ENCODE measurements around the gene VRTN. TPM values are rescaled to one million over a fixed set of nuclear protein-coding genes. Genes with fewer than 3 reads are reported as not detected.
"Not testable (repeated sequence)": the region's sequence is repeated elsewhere in the genome, so short reads cannot be mapped to it uniquely, and the experiment has no call there.

VRTN gene
- polyA plus RNA-seq (ENCODE audit: insufficient read length in 4 of 4) = under 1 TPM in 1 of 4 donors, not detected in 3; 0.03 TPM

- DNase-seq (ENCODE audit: low read depth in 4 of 4, low spot score in 3 of 4) = no peak
These were observed at the start of gene VRTN for GRCh38 chr14:74348241-74348734. VRTN (plus strand) TSS chr14:74348471; CDS start chr14:74356784, 8,313 bp downstream.

- DNase-seq (ENCODE audit: low read depth in 4 of 4, low spot score in 3 of 4) = no peak
These were observed 49.2 kb upstream of the VRTN start for GRCh38 chr14:74299061-74299545.

GRCh38 chr14:74301594-74302151, 46.6 kb upstream of the VRTN start:
- no peak for DNase-seq (ENCODE audit: low read depth in 4 of 4, low spot score in 3 of 4)

- peak in 1 of 4 donors; percentile 41 for DNase-seq (ENCODE audit: low read depth in 4 of 4, low spot score in 3 of 4)
These were observed 46.1 kb upstream of the VRTN start for GRCh38 chr14:74302152-74302628.

DNA sequence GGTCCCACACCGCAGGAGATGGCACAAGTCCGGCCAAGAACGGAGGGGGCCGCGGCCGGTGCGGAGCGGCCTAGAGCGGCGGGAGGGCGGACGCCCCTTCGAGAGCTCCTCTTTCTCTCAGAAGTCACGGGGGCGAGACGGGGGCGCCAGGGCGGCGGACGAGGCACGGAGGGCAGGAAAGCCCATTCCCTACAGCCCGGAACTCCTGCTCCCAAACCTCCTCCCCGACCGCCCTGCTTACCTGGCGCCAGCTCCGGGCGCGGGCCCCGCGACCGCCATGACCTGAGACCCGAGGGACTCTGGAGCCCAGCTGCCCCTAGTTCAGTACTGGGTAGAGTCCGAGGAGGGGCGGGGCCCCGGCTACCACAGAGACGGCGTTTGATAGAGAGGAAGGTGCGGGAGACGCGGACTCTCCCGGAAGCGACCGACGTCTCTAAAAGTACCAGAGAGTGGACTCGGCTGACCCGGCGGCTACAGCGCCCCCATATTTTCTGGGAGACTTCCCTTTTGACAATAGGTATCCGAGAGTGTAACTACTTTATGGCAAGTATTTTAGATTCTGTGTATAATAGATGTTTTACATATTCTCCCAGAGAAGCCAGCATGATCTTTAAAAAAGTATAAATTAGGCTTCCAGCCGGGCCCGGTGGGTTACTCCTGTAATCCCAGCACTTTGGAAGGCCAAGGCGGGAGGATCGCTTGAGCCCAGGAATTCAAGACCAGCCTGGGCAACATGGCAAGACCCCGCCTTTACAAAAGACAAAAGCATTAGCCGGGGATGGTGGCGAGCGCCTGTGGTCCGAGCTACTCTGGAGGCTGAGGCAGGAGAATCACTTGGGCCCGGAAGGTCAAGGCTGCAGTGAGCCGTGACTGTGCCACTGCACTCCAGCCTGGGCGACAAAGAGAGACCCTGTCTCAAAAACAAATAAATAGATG, 45.4 kb upstream of the VRTN start, which contains the start of gene ABCD4:
ABCD4 (minus strand) TSS at position 301 of the 936 bp plus-strand sequence; CDS start at position 279, 22 bp downstream.
- DNase-seq (ENCODE audit: low read depth in 4 of 4, low spot score in 3 of 4) = peak; percentile 81 to 87 (median 83)

DNA sequence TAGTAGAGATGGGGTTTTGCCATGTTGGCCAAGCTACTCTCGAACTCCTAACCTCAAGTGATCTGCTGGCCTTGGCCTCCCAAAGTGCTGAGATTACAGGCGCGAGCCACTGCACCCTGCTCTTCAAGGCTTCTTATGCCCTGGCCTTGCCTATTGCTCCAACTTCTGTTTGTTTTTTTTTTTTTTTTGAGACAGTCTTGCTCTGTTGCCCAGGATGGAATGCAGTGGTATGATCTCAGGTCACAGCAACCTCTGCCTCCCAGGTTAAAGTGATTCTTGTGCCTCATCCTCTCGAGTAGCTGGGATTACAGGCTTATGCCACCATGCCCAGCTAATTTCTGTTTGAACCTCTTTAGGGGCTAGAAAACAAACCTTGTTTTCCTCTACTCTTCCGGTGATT, 39.6 kb upstream of the VRTN start:
- no peak for DNase-seq (ENCODE audit: low read depth in 4 of 4, low spot score in 3 of 4)

DNA sequence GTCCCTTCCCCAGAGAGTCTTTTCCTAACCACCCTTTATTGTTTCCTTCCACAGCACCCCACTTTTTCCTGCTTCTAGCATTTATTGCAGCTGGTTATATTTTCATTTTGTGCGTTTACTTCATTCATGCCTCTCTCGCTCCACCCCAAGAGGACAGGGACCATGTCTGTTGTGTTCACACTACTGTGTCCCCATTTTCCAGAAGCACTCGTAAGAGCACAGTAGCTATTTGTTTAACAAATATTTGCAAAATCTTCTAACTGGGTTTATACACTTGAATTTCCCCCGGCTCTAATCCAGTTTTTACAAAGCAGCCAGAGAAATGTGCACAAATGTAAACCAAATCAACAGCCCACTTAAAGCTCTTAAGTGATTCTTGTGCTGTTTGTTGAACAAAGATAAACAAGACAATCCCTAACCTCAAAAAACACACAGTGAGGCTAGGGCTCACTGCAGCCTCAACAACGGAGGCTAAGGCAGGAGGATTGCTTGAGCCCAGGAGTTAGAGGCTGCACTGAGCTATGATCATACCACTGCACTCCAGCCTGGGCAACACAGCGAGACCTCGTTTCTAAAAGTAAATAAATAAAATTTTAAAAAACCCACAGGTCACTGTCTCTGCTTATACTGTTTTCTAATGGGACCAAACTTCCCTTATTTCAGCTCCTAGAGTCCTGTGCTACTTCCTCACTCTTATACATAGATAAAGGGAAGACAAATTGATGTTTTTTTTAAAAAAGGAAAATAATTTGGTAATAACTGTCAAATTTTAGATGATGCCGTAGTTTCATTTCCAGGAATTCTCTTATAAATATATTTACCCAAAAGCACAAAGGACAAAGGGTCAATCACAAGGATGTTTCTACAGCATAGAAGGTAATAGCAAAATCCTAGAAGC, 38.9 kb upstream of the VRTN start:
- no peak for DNase-seq (ENCODE audit: low read depth in 4 of 4, low spot score in 3 of 4)

DNA sequence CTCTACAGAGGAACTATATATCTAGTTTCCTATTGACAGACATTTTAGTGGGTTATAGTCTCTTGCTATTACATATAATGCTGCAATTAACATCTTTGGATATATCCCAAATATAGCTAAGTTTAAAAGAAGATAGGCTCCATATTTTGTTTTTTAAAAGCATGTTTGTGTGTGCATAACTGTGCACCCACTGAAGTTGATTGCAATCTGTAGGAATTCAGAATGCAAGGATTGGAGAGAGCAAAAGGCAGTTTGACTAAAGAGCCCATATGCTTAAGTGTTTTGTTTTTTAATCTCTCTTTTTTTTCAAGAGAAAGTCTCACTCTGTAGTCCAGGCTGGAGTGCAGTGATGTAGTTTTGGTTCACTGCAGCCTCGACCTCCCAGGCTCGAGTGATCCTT, 36.1 kb upstream of the VRTN start:
- DNase-seq (ENCODE audit: low read depth in 4 of 4, low spot score in 3 of 4) = no peak

DNA sequence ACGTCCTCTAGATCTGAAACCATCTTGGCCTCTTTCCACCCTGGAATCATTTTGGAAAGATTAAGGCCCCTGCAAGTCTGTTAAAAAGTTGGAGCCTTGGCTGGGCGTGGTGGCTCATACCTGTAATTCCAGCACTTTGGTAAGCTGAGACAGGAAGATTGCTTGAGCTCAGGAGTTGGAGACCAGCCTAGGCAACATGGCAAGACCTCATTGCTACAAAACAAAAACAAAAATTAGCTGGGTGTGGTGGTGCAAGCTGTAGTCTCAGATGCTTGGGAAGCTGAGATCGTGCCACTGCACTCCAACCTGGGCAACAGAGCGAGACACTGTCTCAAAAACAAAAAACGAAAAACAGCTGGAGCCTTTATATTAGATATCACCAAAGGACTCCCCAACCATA, 34.7 kb upstream of the VRTN start:
- no peak for DNase-seq (ENCODE audit: low read depth in 4 of 4, low spot score in 3 of 4)

GRCh38 chr14:74314576-74314975, 33.7 kb upstream of the VRTN start:
- no peak for DNase-seq (ENCODE audit: low read depth in 4 of 4, low spot score in 3 of 4)

DNA sequence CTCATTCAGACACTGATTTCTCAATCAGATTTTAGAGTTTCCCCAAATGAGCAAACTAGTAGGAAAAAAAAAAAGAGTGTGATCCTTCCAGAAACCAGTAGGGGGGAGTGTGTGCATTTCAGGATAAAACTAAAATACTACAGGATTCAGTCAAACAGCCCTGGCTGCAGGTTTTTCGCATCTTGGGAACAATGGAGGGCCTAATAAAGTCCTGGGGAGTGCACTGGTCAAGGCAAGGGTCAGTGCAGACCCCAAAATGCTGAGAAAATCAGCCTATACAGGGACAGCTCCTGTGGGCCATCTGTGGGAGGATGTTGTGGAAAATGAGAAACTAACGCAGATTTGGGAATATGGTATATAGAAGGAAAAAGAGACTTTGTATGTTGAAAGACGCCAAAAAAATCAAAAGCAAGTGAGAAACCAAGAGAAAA, 23.3 kb upstream of the VRTN start:
- peak in 2 of 4 donors; percentile 14 to 26 for DNase-seq (ENCODE audit: low read depth in 4 of 4, low spot score in 3 of 4)

- no peak for DNase-seq (ENCODE audit: low read depth in 4 of 4, low spot score in 3 of 4)
These were observed 22.8 kb upstream of the VRTN start for GRCh38 chr14:74325446-74325845.

DNA sequence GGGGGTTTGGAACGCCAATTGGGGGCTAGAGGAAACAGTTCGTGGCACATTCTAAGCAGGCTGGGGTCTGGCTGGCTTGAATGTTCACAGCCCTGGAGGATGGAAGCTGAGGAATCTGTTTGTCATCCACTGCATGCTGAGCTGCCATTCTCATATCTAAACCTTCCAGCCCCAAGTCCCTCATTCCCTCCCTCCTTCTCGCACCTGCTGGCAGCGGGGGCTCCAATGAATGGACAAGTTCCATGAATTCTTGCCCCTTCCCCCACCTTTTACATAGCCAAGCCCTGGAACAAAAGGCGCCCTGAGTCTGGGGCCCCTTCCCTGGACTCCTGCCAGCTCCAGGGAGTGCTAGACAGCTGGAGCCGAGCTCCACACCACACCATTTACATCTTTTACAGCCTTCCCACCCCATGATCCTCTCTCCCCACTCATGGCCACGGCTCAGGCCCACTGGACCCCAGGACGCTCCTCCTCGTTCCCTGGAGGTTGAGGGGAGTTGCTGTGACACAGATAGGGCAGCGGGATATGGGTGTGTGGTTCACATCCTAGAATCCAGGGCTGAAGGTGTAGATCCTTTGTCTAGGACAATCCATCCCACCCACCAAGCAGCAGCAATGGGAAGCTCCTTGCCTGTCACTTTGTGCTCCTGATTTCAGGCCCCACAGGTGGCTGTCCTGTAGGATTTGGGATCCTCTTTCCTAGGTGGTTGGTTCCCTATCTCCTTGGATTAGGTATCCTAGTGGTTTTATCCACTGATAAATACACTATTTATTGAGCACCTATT, 21.7 kb upstream of the VRTN start:
- peak in 3 of 4 donors; percentile 20 to 44 (median 38) for DNase-seq (ENCODE audit: low read depth in 4 of 4, low spot score in 3 of 4)

DNA sequence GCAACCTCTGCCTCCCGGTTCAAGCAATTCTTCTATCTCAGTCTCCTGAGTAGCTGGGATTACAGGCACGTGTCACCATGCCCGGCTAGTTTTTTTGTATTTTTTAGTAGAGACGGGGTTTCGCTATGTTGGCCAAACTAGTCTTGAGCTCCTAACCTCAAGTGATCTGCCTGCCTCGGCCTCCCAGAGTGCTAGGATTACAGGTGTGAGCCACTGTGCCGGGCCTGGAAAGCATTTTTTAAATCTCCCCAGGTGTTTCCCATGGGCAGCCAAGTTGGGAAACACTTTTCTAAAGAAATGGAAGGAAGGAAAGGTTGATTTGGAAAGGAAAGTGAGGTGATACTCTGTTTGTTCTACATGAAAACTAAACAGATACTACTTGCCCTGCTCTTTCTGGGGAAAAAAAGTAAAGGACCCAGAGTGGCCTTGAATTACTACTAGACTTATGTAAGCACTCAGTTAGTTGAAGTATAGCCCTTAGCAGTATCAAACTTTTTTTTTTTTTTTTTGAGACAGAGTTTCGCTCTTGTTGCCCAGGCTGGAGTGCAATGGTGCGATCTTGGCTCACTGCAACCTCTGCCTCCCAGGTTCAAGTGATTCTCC, 18.2 kb upstream of the VRTN start:
- DNase-seq (ENCODE audit: low read depth in 4 of 4, low spot score in 3 of 4) = not testable (repeated sequence)

GRCh38 chr14:74333909-74334308, 14.4 kb upstream of the VRTN start:
- no peak for DNase-seq (ENCODE audit: low read depth in 4 of 4, low spot score in 3 of 4)

- DNase-seq (ENCODE audit: low read depth in 4 of 4, low spot score in 3 of 4) = no peak
These were observed 1.9 kb upstream of the VRTN start for GRCh38 chr14:74346341-74346740.

DNA sequence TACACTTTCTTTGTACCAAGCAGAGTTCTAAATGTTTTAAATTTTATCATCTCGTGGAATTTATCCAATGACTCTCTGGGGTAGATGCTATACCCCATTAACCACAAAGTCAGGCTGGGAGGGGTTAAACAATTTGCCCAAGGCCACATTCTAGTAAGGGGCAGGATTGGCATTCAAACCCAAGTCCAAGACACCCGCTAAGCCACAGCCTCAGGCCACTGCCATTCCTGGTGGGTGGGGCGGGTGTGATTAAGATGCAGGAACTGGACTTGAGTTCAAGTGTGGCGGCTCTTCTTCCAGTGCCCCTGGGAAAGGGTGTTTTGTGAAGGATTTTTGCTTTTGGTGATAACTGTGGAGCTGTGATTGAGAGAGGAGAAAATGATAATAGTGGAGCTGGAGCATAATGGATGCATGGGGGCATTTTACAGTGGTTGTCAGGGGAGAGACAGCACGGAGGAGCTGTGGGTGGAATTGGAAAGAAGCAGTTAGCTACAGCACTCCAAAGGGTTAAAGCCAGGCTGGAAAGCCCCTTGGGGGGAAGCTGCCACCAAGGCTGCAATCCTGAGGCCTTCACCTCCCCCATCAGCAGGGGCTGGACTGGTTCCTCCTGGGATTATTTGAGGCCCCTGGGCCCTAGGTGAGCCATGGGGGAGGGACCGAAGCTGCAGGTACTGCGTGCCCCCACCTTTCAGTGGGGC, 1.0 kb upstream of the VRTN start:
- no peak for DNase-seq (ENCODE audit: low read depth in 4 of 4, low spot score in 3 of 4)

DNA sequence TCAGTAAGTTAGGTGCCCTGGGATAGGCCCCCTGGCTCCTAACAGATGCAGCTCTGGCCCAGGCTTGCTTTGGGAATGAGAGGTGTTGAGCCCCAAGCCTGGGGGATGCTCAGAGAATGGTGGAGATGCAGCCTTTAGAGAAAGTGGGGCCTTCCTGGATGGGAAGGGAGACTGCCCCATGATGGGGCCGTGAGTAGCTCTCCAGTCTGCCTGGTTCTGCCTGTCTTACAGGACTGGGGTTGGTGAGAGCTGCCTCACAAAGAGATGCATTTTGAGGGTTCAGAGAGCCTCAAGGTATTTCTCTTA, 523 bp upstream of the VRTN start:
- no peak for DNase-seq (ENCODE audit: low read depth in 4 of 4, low spot score in 3 of 4)

Measured in right renal pelvis (tissue), 4 donors.